NCI-H146 (cell line): Measurements from ENCODE around the gene PKNOX1.
"Not testable (repeated sequence)": the region's sequence is repeated elsewhere in the genome, so short reads cannot be mapped to it uniquely, and the experiment has no call there.

Source experiments
- DNase-seq: peaks from one replicate; lab custom pipeline; 2025; lab: John Stamatoyannopoulos, UW

PKNOX1 gene

DNA sequence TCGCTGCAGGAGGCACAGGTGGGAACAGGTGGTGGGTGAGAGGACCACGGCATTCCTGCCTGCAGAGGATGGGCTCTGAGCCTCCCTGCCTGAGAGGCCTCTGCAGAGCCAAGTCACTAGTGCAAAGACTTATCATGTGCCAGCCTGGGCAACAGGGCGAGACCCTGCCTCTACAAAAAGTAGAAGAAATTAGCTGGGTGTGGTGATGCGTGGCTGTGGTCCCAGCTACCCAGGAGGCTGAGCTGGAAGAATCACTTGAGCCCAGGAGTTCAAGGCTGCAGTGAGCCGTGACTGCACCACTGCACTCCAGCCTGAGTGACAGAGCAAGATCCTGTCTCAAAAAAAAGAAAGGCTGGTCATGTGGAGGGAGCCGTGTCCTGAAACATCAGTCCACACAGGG lies 46.4 kb downstream of the PKNOX1 start:
- no peak for DNase-seq

DNA sequence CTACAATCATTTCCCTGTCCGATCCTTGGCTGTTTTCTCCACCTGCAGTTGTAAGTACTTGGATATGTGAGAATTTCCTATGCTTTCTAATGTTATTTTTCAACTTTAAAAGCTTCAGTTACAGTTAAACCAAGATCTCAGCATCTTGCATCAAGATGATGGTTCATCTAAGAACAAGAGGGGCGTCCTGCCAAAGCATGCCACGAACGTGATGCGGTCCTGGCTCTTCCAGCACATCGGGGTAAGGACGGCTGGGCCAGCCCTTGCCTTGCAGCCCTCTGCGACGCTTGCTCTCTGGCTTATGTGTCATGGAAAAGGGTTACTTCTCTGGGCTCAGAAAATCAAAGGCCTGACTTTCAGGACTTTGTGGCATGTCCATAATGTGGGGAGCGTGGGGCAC lies 46.8 kb downstream of the PKNOX1 start:
- DNase-seq: no peak

DNA sequence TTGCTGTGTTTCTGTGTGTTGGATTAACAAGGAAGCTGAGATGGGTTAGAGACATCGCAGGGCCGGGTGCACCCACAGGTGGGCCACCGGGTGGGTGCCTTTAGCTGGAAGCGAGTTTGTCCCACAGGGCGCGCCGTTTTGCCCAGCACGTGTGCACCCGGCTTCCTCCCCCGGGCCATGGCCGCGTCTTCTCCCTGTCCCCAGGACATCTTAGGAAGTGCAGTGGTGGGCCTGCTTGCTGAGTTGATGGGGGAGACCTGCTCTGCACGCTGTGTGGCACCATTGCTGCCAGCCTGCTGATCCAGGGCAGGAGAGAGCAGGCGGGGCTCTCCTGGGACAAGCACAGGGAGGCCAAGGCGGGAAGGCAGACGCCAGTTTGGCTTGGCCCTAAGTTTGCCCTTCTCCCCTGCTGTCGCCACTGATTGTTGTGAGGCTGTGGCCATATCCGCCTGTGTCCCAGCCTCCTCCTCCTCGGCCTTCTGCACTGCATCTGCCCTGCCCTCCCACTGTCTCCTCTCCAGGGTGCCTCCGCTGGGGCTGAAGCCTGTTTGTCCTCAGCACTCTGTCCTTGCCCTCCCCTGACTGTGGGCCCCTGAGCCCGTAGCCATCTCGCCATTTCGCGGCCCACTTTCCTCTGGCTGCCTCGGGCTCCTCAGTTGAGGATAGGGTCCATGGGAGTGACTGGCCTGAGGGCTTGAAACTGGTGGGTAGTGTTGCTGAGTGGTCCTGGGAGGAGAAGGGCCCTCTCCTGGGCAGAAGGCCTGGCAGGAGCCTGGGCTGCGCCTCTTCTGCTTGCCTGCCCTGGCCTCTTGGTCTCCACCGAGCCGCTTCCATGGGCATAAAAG lies 47.6 kb downstream of the PKNOX1 start:
- no peak for DNase-seq

DNA sequence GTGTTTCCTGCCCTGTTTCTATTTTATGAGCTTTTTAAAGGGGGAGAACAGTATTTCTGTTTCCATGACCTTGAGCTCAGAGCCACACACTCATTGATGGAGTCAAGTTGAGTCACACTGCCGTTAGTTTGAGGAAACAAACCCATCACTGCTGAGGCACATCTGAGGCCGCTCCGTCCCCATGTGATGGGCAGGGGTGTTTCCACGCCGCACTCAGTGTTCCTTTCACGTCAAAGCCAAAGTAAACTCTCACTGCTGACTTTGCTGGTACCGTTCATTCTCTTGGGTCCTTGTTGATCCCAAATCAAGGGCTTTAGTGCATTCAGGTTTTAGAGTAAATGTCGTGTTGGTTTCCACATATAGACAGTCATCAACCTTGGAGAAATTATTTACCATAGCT lies 48.8 kb downstream of the PKNOX1 start:
- DNase-seq: no peak

DNA sequence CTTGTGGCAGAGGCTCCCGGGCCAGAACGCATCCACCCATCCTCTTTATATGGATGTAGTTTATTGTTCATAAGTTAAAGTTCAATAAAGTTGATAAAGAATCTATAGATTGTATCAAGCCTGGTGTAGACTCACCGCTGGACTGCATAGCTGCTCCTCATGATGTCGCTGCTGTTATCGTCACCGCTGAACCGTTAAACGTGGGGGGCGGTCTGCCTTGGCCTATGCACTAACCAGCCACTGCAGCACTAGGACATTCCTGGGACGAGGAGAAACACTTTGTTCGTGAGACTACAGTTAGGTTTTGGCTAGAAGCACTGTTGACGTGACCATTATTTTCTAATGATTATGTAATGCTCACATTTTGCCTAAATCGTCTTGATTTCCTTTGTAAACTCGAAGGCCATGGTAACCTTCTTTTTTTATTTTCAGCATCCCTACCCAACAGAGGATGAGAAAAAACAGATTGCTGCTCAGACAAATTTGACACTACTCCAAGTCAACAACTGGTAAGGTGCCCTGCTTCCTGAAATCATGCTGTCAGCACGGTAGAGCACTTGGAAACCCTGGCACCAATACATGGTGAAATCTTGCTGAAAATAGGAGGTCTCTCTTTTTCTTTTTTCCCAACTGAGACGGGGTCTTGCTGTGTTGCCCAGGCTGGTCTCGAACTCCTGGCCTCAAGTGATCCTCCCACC lies 50.2 kb downstream of the PKNOX1 start:
- no peak for DNase-seq

DNA sequence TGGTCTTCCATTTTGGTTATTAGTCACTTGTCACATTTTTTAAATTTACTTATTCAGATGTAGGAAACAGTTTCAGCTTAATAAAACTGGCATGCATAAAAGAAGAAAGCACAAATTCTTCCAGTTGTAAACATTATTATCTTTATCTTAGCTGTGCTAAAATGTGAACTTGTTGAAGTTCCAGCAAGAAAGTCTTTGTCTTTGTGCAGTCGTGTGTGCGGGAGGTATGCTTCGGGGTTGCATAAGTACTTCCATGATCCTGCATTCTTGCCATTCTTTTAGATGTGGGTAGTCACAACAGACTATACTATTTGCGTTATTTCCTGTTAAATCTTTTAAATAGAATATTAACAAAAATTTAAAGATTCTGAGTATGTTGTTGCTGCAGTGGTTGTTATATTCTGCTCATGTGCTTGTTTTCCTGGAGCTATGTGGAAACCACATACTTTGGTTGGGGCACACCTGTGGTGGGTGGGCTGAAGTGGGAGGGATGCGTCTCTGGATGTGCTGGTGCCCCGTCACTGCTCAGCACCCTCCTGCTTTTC lies 51.3 kb downstream of the PKNOX1 start:
- DNase-seq: no peak

DNA sequence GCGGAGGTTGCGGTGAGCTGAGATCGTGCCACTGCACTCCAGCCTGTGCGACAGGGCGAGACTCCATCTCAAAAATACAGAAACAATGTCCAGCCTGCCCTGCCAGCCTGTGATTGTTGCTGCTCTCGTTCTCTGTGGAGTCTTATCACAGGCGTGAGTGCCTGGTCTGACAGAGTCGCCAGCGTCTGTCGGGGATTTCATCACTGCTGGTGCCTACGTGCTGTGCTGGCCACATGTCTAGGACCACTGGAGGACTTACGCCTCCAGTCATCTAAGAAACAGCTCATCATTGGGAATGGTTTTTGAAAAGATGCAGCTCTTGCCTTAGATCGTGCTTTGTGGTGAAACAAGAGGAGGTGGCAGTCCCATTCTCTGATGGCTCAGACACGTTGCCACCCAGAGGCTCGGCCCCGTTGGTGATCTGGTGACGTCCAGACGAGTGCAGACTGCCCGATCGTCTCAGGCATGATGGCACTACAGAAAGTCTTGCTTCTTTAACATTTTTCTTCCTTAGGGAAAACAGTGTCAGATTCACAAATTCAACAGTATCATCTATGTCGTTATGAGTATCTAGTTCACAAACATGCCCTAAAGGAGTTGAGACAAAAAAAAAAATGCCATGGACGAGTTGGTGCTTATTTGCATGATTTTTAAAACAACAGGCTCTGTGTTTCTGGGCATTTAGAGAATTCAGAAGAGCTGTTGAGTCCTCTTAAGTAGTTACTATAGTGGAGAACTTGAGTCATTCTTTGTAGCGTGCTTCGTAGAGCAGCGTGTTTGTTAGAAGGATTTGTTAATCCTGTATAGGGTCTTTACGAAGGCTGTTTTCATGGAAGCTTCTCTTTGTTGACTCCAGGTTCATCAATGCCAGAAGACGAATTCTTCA lies 53.7 kb downstream of the PKNOX1 start:
- no peak for DNase-seq

DNA sequence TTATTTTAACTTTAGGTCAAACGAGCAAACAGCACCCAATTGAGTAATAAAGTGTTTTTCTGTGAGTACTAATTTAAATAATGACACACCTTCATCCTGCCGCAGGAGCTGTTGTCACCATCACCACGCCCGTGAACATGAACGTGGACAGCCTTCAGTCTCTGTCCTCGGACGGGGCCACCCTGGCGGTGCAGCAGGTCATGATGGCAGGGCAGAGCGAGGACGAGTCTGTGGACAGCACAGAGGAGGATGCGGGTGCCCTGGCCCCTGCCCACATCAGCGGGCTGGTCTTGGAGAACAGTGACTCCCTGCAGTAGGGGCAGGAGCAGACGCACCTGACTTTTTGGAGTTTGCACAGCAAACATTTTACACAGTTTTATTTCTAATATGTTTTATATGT lies 55.4 kb downstream of the PKNOX1 start:
- DNase-seq: no peak

DNA sequence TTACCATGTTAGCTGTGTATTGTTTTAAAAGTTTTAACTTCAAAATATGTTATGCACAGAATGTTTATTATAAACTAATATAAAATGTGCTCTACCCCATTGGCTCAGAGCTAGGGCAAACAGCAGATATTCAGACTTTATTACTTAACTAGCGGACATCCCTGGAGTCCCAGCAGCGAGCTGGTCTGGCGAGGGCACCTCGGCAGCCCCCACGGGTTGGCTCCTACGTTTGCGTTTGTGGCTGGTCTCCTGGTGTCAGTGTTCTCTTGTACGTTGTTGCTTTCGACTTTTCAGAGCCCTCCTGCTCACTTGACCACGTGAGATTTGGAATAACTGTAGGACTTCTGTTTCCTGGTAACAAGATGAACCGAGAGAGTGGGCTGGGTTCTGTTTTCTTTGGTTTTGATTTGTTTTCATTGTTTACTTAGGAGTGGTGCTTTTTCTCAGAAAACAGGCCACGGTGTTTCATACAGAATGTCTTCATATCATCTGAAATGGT lies 56.8 kb downstream of the PKNOX1 start:
- no peak for DNase-seq

DNA sequence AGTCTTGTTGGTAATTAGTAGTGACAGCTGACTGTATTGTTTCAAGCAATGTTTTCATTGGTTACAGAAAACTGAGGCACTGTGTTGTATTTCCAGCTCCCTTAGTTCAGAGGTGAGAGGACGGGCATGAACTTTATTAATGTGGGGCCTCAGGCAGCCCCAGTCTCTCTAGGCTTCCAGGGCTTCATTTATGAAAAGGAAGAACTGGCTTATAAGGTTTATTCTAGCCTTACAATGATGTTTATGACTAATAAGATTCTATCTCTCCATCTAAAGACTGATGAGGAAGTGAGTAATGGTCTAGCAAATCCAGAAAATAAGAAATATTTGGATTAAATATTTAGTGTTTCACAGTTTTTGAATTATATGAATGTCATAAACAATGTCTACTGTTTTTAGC lies 59.7 kb downstream of the PKNOX1 start:
- no peak for DNase-seq

DNA sequence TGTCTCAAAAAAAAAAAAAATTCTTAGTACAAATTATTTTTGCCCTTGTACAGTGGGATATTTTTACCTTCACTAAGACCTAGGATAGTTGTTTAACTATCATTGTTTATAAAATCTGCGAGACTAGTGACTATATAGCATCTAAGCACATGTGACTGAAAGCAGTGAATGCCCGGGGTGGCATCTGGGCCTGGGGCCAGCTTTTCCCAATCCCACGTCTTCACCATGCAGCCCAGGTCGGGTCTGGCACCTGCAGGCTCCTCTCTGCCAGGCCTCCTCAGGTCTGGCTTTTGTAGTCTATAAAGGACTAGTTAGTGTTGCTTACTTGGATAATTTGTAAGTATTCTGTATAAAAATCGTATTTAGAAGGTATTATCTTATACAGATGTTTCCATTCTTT lies 60.5 kb downstream of the PKNOX1 start:
- DNase-seq: no peak

DNA sequence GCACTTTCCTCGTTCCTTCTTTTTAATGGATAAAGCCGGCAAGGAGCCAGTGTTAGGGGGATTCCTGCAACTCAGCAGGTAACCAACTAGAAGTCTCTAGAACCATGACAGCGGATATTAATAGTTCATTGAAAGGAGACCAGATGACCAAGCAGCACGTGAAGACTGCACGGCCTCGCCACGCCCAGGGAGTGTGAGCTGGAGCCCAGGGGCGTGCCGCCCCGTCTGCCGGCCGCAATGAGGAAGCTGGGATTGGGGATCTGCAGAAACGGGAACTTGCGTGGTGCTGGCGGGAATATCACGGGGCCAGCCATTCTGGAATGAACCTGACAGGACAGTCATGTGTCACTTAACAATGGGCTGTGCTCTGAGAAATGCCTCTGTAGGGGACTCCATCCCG lies 62.5 kb downstream of the PKNOX1 start:
- DNase-seq: not testable (repeated sequence)

DNA sequence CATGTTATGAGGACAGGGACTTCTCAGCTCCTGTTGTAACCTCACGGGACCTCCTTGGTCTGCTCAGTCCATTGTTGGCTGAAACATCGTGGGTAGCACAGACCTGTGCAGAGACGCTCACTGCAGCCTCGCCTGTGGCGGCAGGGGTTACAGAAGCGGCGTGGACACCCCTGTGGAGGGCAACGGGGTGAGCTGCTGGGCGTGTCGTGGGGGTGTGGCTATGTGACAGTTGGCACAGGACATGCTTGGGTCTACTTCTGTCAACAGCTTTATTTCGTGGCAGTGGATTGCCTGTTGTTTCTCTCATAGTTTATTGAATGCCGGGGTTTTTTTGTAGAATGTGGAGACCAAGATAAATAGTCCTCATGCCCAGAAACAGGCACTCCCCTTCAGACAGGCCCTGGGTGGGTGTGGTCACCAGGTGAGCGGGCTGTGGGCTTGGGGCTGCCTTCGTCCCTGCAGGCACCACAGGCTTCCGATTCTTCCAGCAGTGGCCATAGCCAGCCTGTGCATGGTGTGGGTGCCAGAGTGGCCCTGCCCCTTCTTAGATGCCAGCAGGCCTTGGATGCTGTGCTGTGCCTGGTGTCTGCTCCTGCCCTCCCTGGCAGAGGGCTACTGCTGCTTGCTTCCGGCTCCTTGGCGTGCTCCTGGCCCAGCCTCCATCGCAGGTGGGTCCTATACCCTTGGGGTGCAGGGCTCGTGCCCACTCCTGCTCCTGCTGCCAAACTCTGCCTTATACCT lies 63.7 kb downstream of the PKNOX1 start:
- not testable (repeated sequence) for DNase-seq

DNA sequence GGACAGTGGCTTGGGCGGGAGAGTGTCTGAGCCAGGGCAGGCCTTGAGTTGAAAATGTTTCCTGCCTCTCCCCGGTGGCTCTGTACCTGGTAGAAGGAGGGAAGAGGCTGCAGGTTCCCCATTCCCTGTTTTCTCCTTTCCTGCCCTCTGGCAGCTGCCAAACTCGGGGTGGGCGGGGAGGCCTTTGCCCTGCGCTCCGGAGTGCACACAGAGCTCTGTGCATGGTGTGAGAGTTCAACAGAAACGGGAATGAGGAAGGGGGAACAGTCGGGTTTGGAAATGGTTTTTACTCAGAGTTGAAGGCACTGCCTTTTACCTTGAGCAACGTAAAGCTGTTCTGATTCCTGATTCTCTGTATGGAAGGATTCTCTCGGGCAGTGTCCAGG lies 64.3 kb downstream of the PKNOX1 start:
- not testable (repeated sequence) for DNase-seq

DNA sequence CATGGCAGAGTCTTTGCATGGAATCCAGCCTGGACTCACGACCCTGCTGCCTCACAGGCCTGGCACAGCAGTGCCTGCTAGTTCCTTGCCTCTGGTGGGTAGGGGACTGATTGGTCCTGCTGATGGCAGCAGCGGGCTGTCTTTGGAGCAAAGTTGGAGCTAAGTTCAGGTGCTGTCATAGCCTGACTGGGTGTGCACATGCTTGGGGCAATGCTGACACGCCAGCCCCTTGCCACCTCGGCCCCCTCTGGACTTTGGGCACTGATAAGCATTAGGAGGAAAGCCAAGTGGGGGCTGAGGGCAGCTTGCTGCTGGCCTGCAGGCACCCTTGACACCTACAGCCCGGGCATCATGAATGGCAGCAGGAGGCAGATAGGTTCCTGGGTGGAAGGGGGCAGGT lies 67.8 kb downstream of the PKNOX1 start:
- DNase-seq: not testable (repeated sequence)

DNA sequence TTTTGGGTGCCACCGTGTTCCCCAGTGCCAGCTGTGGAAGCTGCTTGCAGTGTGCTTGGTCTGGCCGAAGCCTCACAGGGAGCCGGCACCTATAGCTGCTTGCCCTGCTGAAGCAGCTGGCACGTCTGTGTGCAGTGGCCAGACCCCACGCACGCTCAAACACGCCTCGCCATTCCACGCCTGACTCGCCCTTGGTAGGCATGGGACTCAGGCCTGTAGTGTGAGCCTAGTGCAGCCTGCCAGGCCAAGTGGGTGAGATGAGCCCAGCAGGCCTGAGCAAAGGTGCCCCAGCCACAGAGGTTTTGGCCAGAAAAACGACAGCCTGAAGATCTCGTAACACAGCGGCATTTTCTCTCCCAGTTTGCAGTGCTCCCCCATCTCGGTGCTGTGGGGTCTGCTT lies 68.9 kb downstream of the PKNOX1 start:
- DNase-seq: not testable (repeated sequence)

DNA sequence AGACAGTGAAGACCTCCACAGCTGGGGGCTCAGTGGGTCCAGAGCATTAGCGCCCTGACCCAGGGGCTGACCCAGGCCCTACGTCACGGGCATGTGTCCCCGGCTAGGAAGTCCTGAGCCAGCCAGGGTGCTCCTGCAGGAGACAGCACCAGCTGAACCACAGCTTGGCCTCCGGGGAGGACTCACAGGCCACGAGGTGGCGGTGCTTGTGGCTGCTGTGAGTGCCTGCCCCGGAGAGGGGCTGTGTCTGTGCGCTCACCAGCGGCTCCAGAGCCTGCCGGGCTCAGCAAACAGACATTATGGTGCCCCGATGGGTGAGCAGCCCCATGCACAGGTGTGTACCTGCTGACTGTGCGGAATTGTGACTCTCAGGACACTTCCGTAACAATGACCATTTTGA lies 70.2 kb downstream of the PKNOX1 start:
- not testable (repeated sequence) for DNase-seq

DNA sequence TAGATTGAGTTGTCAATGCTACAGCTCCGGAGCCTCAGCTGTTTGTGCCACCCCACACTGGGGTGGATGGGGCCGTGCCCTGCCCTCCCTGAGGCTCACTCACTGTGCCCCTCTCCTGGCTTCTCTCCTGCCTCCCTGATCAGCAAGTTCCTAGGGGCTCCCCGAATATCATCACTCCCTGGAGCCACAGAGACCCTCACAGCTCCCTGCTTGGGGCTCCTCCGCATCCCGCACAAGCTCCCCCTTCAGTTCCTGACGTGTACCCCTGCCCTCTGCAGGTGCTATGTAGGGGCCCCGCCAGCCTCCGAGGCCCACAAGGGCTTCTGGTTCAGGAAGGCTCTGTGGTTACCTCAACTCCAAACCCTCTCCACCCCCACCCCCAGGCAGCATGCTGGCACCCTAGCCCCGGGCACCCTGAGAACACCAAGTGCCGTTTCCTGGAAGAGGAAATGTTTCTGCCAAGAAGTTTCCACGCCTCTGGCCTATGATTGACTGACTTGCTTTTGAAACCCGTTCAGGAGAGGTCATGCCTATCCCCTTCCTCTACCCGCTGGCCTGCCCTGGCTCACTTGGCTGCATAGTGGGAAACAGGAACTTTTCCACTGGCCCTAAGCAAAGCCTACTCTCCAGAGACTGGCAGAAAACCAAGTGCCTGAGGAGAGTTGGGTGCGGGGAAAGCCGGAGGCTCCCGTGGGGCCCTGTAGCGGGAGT lies 71.0 kb downstream of the PKNOX1 start:
- not testable (repeated sequence) for DNase-seq

DNA sequence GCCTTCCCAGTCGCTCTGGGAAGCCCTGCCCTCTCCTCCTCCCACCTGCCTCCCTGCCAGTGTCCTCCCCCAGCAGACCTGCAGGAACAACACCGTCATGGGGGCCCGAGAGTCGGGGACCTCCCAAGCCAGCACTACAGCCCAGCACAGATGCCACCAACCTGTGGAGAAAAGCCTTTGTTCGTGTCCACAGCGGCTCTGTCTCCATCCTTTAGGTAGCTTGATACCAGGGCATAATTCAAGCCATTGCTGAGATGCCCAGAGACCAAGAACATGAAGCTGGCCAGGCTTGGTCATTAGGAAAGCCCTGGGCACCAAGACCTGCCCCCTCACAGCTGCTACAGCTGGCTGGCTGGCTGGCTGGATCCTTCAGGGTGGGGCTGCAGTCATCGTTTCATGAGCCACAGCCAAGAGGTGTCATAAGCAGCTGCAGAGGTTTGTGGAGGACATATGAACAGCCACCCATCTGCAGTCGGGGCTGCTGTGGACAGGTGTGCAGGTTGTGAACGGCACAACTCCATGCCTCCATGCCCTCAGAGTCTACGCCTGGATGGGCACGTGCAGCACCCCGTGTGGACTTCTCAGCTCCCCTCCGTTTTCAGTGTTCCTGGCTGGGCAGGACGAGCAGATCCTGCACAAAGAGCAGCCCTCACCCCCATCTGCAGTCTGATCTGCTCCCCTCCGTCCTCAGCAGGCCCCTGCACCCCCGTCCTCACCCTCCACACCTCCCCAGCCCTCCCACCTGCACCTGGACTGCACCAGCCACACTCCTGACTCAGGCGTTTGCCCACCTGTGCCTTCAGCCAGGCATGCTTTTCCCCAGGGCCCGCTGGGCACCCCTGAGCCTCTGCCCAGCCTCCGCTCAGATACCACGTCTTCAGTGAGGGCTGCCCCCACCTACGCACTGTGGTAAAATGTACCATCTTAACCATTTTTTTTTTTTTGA lies 71.8 kb downstream of the PKNOX1 start:
- not testable (repeated sequence) for DNase-seq
